Endothelial cell of umbilical vein (primary cell): ENCODE data around the gene TSKU. TPM values are rescaled to one million over a fixed set of nuclear protein-coding genes. Genes with fewer than 3 reads are reported as not detected.

Experiments
- BruUV-seq: library from RNA; stranded (reverse); fragments of 400-500 nt; replicated peaks from 2 replicates; lab custom pipeline; 2021; lab: Mats Ljungman, UMichigan
- CTCF ChIA-PET: fragments of 300-600, 350-600 bp; sonication (Branson Sonifier 250); formaldehyde crosslinking; loops from one replicate; lab custom pipeline; 2021; ENCODE audit warnings: antibody characterized with exemption, inconsistent platforms; lab: Charles Lee
- POLR2A ChIA-PET: fragments of 300-600, 350-600 bp; sonication (Branson Sonifier 250); formaldehyde crosslinking; loops from one replicate; lab custom pipeline; 2021; ENCODE audit warnings: antibody characterized with exemption, inconsistent platforms; lab: Charles Lee
- DNase-seq: peaks from one replicate; pipeline ENCODE4 v3.0.0-alpha.2; 2011; ENCODE audit warnings: low read depth, low spot score
- FAIRE-seq: peaks from 2 replicates; lab custom pipeline; 2011; peaks lifted over from hg19 to GRCh38; lab: Jason Lieb, UNC
- H2AFZ ChIP-seq: 2 replicates; pipeline ENCODE4 v1.6.0; 2012; ENCODE audit warnings: low read depth, low read length, control low read depth, inconsistent platforms
- H3K27ac ChIP-seq: 2 replicates; pipeline ENCODE4 v1.5.1; 2011; ENCODE audit warnings: low read depth, mild to moderate bottlenecking, control low read depth, low read length, moderate library complexity; ENCODE audit not compliant: insufficient read depth
- H3K27me3 ChIP-seq, 2 experiments: 2 replicates each; pipeline versions ENCODE4 v1.6.0 to v1.6.1; 2011; ENCODE audit warnings: low read length in 2 of 2, mixed read lengths in 1 of 2; ENCODE audit not compliant: control insufficient read depth in 2 of 2, insufficient read depth in 2 of 2
- H3K36me3 ChIP-seq, 2 experiments: 2 replicates in 1 of 2; 3 replicates in 1 of 2; pipeline ENCODE4 v1.5.1; 2011; ENCODE audit warnings: low read length in 2 of 2, mild to moderate bottlenecking in 1 of 2, moderate library complexity in 1 of 2; ENCODE audit not compliant: control insufficient read depth in 2 of 2, insufficient read depth in 2 of 2; ENCODE audit errors: extremely low read depth in 1 of 2
- H3K4me1 ChIP-seq: 3 replicates; pipeline ENCODE4 v1.5.1; 2011; ENCODE audit warnings: mild to moderate bottlenecking, low read length; ENCODE audit not compliant: control insufficient read depth, insufficient read depth; ENCODE audit errors: extremely low read depth
- H3K4me2 ChIP-seq: 2 replicates; pipeline ENCODE4 v1.6.1; 2011; ENCODE audit warnings: low read length, control low read depth, mixed read lengths; ENCODE audit not compliant: insufficient read depth
- H3K4me3 ChIP-seq, 3 experiments: fragments of 200-600 bp in 1 of 3; sonication (generic), shearing (Covaris generic) in 1 of 3; replicated peaks in 1 of 3; 2 replicates each; pipeline ENCODE4 v1.5.1; 2011 to 2016; ENCODE audit warnings: control low read depth in 3 of 3, low read length in 3 of 3, mild to moderate bottlenecking in 2 of 3, inconsistent platforms in 1 of 3, low read depth in 1 of 3, moderate library complexity in 1 of 3; ENCODE audit not compliant: insufficient read depth in 1 of 3
- H3K79me2 ChIP-seq: 2 replicates; pipeline ENCODE4 v1.6.0; 2012; ENCODE audit warnings: low read length, inconsistent platforms; ENCODE audit not compliant: control insufficient read depth, insufficient read depth
- H3K9ac ChIP-seq: replicated peaks from 2 replicates; pipeline ENCODE3; 2011; ENCODE audit warnings: low read length, control low read depth; ENCODE audit not compliant: insufficient read depth; ENCODE audit errors: extremely low read depth
- H3K9me1 ChIP-seq: replicated peaks from 3 replicates; pipeline ENCODE4 v1.6.0; 2011; ENCODE audit warnings: mild to moderate bottlenecking, low read length; ENCODE audit not compliant: control insufficient read depth, insufficient read depth; ENCODE audit errors: extremely low read depth
- H3K9me3 ChIP-seq: replicated peaks from 2 replicates; pipeline ENCODE4 v1.5.1; 2012; ENCODE audit warnings: low read length, inconsistent platforms; ENCODE audit not compliant: control insufficient read depth, insufficient read depth
- H4K20me1 ChIP-seq: replicated peaks from 2 replicates; pipeline ENCODE3; 2011; ENCODE audit warnings: mild to moderate bottlenecking, low read length; ENCODE audit not compliant: control insufficient read depth, insufficient read depth; ENCODE audit errors: extremely low read depth
- EZH2 ChIP-seq: IDR thresholded peaks from 2 replicates; pipeline ENCODE4 v1.6.1; 2012; ENCODE audit warnings: borderline replicate concordance, low read depth, mild to moderate bottlenecking, moderate library complexity, low read length, inconsistent platforms; ENCODE audit not compliant: severe bottlenecking
- FOS ChIP-seq: IDR thresholded peaks from 2 replicates; pipeline ENCODE4 v1.6.1; 2011; ENCODE audit warnings: mild to moderate bottlenecking, low read length, moderate library complexity, borderline replicate concordance; ENCODE audit not compliant: insufficient read depth
- GATA2 ChIP-seq: IDR thresholded peaks from 2 replicates; pipeline ENCODE4 v1.7.0; 2011; ENCODE audit warnings: low read depth, mild to moderate bottlenecking, moderate library complexity, mixed read lengths, low read length; ENCODE audit not compliant: insufficient read length, insufficient read depth
- JUN ChIP-seq: IDR thresholded peaks from 2 replicates; pipeline ENCODE4 v1.6.1; 2011; ENCODE audit warnings: borderline replicate concordance, low read depth; ENCODE audit not compliant: insufficient read length, insufficient read depth
- MYC ChIP-seq: IDR thresholded peaks from one replicate; pipeline ENCODE4 v1.6.1; 2011; ENCODE audit warnings: mild to moderate bottlenecking, low read depth, low read length
- POLR2A ChIP-seq: IDR thresholded peaks from 2 replicates; pipeline ENCODE4 v1.6.1; 2012; ENCODE audit warnings: low read depth, mild to moderate bottlenecking, control low read depth, low read length
- POLR2AphosphoS5 ChIP-seq: IDR thresholded peaks from 2 replicates; pipeline ENCODE4 v1.6.1; 2012; ENCODE audit warnings: low read depth, mild to moderate bottlenecking, control low read depth, low read length, moderate library complexity; ENCODE audit not compliant: insufficient read depth
- dilution Hi-C: fragments of 300-500 bp; cut with MboI; formaldehyde crosslinking; loops from one replicate; pipeline ENCODE4 v1.15.0; 2019; ENCODE audit warnings: low sequenced_read_pairs; ENCODE audit not compliant: extremely low pct_ligation_motif_present
- intact Hi-C: fragments of 100-400 bp; cut with micrococcal nuclease; formaldehyde crosslinking; loops from one replicate; pipeline ENCODE4 v1.10.0; 2022
- polyA plus RNA-seq, 4 experiments: library from polyadenylated mRNA; depleted of rRNA in 3 of 4; stranded (reverse) in 3 of 4; unstranded in 1 of 4; fragments of >200 nt; gene quantifications; 2 replicates each; pipeline versions ENCODE4 v1.2.1 to v1.2.3, GENCODE V29; 2011 to 2012; ENCODE audit warnings: missing spikeins in 1 of 4
- total RNA-seq: library from RNA; stranded (reverse); gene quantifications from 2 replicates; pipeline ENCODE4 v1.2.3, GENCODE V29; 2021
- TF ChIP-seq, protein P1 (sequence below): IDR thresholded peaks from 2 replicates; pipeline ENCODE4 v1.6.1; 2011; ENCODE audit not compliant: insufficient read depth, insufficient read length
- TF ChIP-seq, protein P2 (sequence below), 2 donors: IDR thresholded peaks; 1 replicate in 1 of 2; 2 replicates in 1 of 2; pipeline ENCODE4 v1.5.1; 2011; ENCODE audit warnings: low read length in 2 of 2, mild to moderate bottlenecking in 2 of 2, moderate library complexity in 2 of 2, control low read depth in 1 of 2, inconsistent platforms in 1 of 2, low read depth in 1 of 2; ENCODE audit not compliant: insufficient read depth in 1 of 2; ENCODE audit errors: extremely low read depth in 1 of 2

The TSKU gene
- total and polyA plus RNA-seq, 2 donors (not counting 3 experiments of a cell fraction or from before 2014, with no cell fraction given) = 16.2 to 21.2 TPM

DNA sequence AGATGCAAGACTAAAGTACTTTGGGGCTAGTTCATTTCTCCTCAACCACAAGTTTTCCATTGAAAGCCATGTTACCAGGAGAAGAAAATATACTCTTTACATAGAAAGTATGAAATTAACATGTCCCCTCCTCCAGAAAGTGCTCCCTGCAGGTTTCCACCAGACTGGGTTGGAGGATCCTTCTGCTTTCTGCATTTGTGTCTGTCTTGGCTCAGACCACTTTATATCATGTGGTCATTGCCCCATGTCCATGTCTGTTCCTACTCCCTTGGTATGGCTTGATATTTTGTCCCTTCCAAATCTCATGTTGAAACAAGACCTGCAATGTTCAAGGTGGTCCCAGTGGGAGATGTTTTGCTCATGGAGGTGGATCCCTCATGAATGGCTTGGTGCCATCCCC lies 49.2 kb downstream of the TSKU start:
- no peaks in the 10 kb centered on the region for H3K9me3 ChIP-seq
- no peaks in the 10 kb centered on the region for H3K79me2 ChIP-seq
- no peaks in the 10 kb centered on the region for H4K20me1 ChIP-seq
- no peak overlapping the region for H2AFZ ChIP-seq
- peaks cover 6% of the 10 kb centered on the region for H3K4me1 ChIP-seq
- DNase-seq (no peak), FAIRE-seq (no peak)
- intact Hi-C loops (no loop called here), dilution Hi-C loops (no loop called here)
- TF ChIP-seq POLR2A = no peak
- TF ChIP-seq, protein P1, sequence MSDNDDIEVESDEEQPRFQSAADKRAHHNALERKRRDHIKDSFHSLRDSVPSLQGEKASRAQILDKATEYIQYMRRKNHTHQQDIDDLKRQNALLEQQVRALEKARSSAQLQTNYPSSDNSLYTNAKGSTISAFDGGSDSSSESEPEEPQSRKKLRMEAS = no peak
- no peak for TF ChIP-seq GATA2
- no peak for TF ChIP-seq JUN
- BruUV-seq = no TSS peak
- no peaks in the 10 kb centered on the region for H3K36me3 ChIP-seq
- CTCF ChIA-PET = no interaction called here
- no peaks in the 10 kb centered on the region for H3K27me3 ChIP-seq
- POLR2A ChIA-PET = no interaction called here
- no peak overlapping the region for H3K4me2 ChIP-seq
- no peak overlapping the region for H3K27ac ChIP-seq
- H3K4me3 ChIP-seq = no peak overlapping the region
- no peaks in the 10 kb centered on the region for H3K9me1 ChIP-seq
- no peak overlapping the region for H3K9ac ChIP-seq

DNA sequence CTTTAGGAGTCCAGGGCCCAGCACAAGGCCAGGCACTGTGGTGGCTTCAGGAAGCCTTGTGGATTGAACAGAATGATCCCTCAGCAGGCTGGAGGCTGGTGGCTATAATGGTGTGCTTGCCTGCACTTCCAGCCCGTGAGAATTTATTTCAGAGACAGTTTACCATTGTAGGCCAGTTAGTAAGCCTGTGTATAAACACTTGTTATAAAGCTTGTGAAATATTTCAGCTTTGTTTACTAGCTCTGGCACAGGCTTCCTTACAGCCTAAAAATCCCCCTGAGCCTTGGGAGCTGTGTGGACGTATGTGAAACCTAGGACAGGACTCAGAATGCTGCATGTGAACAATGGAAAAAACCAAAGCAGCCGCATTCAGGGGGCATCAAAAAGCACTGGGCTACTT lies 51.0 kb downstream of the TSKU start:
- intact Hi-C loops (no loop called here), dilution Hi-C loops (no loop called here)
- no peaks in the 10 kb centered on the region for H4K20me1 ChIP-seq
- no peak for FAIRE-seq
- H3K4me1 ChIP-seq = peaks cover 21% of the 10 kb centered on the region
- H3K4me2 ChIP-seq = no peak overlapping the region
- no peak overlapping the region for H3K4me3 ChIP-seq
- no peaks in the 10 kb centered on the region for H3K27me3 ChIP-seq
- no peak overlapping the region for H2AFZ ChIP-seq
- no peaks in the 10 kb centered on the region for H3K9me1 ChIP-seq
- no peak for DNase-seq
- ChIA-PET CTCF (interaction anchor here (0.7 to 4.0 kb wide), 4 partner anchors 9 to 85 kb away, joined by 3 to 38 read pairs (median 14); no protein-coding TSS in a partner anchor), POLR2A (no interaction called here)
- no peak overlapping the region for H3K27ac ChIP-seq
- no peaks in the 10 kb centered on the region for H3K79me2 ChIP-seq
- no peaks in the 10 kb centered on the region for H3K36me3 ChIP-seq
- BruUV-seq = no TSS peak
- H3K9ac ChIP-seq = no peak overlapping the region
- TF ChIP-seq, protein P2, sequence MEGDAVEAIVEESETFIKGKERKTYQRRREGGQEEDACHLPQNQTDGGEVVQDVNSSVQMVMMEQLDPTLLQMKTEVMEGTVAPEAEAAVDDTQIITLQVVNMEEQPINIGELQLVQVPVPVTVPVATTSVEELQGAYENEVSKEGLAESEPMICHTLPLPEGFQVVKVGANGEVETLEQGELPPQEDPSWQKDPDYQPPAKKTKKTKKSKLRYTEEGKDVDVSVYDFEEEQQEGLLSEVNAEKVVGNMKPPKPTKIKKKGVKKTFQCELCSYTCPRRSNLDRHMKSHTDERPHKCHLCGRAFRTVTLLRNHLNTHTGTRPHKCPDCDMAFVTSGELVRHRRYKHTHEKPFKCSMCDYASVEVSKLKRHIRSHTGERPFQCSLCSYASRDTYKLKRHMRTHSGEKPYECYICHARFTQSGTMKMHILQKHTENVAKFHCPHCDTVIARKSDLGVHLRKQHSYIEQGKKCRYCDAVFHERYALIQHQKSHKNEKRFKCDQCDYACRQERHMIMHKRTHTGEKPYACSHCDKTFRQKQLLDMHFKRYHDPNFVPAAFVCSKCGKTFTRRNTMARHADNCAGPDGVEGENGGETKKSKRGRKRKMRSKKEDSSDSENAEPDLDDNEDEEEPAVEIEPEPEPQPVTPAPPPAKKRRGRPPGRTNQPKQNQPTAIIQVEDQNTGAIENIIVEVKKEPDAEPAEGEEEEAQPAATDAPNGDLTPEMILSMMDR (IDR thresholded peaks at IDR 0.05; ENCODE audit: extremely low read depth in 1 of 2, insufficient read depth in 1 of 2, low read depth in 1 of 2, low read length in 2 of 2) = no peak
- TF ChIP-seq JUN (no peak), GATA2 (no peak), EZH2 (no peak), FOS (no peak), POLR2A (no peak), MYC (no peak), POLR2AphosphoS5 (no peak)
- TF ChIP-seq, protein P1 = no peak
- H3K9me3 ChIP-seq = no peaks in the 10 kb centered on the region
